Body of pancreas (tissue), 4 donors: Measurements from ENCODE around the gene ANAPC15.
"Not testable (repeated sequence)": the region's sequence is repeated elsewhere in the genome, so short reads cannot be mapped to it uniquely, and the experiment has no call there.

Source experiments
- CTCF ChIP-seq, 7 experiments: fragments of 450-650 bp in 4 of 7; fragments of 200-600 bp in 3 of 7; sonication (generic) in 3 of 7; IDR thresholded peaks; one replicate each; pipeline ENCODE4 v1.5.1; 2016 to 2019; ENCODE audit warnings: antibody characterized with exemption in 7 of 7
- POLR2A ChIP-seq, 3 donors: fragments of 450-650 bp; IDR thresholded peaks; one replicate each; pipeline ENCODE4 v1.6.1; 2016; ENCODE audit warnings: antibody characterized with exemption in 3 of 3, mild to moderate bottlenecking in 2 of 3

- TF ChIP-seq CTCF, POLR2A (IDR thresholded peaks at IDR 0.05): not testable (repeated sequence)
Measured at GRCh38 chr11:72153874-72154273, 41.4 kb upstream of the ANAPC15 start.
